ENCODE results near the gene ZNF219. TPM values are rescaled to one million over a fixed set of nuclear protein-coding genes. Genes with fewer than 3 reads are reported as not detected.

ZNF219 gene
- total RNA-seq, 4 donors from 2014 or later, result 15.2 to 54.1 (median 38.4) TPM

- TF ChIP-seq, protein P1, sequence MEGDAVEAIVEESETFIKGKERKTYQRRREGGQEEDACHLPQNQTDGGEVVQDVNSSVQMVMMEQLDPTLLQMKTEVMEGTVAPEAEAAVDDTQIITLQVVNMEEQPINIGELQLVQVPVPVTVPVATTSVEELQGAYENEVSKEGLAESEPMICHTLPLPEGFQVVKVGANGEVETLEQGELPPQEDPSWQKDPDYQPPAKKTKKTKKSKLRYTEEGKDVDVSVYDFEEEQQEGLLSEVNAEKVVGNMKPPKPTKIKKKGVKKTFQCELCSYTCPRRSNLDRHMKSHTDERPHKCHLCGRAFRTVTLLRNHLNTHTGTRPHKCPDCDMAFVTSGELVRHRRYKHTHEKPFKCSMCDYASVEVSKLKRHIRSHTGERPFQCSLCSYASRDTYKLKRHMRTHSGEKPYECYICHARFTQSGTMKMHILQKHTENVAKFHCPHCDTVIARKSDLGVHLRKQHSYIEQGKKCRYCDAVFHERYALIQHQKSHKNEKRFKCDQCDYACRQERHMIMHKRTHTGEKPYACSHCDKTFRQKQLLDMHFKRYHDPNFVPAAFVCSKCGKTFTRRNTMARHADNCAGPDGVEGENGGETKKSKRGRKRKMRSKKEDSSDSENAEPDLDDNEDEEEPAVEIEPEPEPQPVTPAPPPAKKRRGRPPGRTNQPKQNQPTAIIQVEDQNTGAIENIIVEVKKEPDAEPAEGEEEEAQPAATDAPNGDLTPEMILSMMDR (IDR thresholded peaks at IDR 0.05; ENCODE audit: low read depth), result no peak
Measured at GRCh38 chr14:21049271-21049673, 49.2 kb downstream of the ZNF219 start.

GRCh38 chr14:21048638-21049037, 49.8 kb downstream of the ZNF219 start:
- TF ChIP-seq, protein P1 (IDR thresholded peaks at IDR 0.05; ENCODE audit: low read depth), result no peak

- TF ChIP-seq, protein P1 (IDR thresholded peaks at IDR 0.05; ENCODE audit: low read depth), result no peak
Measured at GRCh38 chr14:21047378-21047781, 51.1 kb downstream of the ZNF219 start.

- TF ChIP-seq, protein P1 (IDR thresholded peaks at IDR 0.05; ENCODE audit: low read depth), result no peak
Measured at GRCh38 chr14:21043974-21044618, 54.4 kb downstream of the ZNF219 start.

DNA sequence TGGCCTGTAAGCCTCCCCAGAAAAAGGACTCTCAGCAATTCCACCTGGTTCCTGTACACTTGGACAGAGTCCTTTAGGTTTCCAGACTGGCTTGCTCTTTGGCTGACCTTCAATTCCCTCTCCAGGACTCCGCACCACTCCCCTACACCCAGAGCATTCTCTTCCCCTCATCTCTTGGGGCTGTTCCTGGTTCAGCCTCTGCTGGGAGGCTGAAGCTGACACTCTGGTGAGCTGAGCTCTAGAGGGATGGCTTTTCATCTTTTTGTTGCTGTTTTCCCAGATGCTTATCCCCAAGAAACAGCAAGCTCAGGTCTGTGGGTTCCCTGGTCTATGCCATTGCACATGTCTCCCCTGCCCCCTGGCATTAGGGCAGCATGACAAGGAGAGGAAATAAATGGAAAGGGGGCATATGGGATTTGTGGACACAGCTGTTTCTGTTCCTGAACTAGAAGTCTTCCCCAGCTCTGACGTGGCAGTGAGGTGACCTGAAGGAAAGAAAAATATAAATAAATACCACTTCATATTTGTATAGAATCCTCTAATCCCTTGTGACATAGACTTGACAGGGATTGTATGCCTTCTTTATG, 55.0 kb downstream of the ZNF219 start:
- TF ChIP-seq, protein P1 (IDR thresholded peaks at IDR 0.05; ENCODE audit: low read depth), result no peak

DNA sequence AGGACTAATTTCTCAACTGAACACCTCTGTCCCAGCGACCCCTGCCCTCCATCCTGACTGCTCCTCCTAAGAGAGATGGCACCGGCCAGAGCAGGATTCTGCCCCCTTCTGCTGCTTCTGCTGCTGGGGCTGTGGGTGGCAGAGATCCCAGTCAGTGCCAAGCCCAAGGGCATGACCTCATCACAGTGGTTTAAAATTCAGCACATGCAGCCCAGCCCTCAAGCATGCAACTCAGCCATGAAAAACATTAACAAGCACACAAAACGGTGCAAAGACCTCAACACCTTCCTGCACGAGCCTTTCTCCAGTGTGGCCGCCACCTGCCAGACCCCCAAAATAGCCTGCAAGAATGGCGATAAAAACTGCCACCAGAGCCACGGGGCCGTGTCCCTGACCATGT, 55.5 kb downstream of the ZNF219 start:
- TF ChIP-seq, protein P1 (IDR thresholded peaks at IDR 0.05; ENCODE audit: low read depth), result no peak

- TF ChIP-seq, protein P1 (IDR thresholded peaks at IDR 0.05; ENCODE audit: low read depth), result no peak
Measured at GRCh38 chr14:21041676-21042433, 56.6 kb downstream of the ZNF219 start, which contains the start of gene RNASE7. Gene RNASE7, plus strand, starts transcription at chr14:21042362. Its CDS starts 631 bp downstream, at chr14:21042993.

Measured in subcutaneous adipose tissue (tissue), 4 donors.